HG03064 (cell line): ENCODE data around the gene NOTCH1.
A peak's percentile ranks its signal among the peaks of the same experiment; 100 is the strongest.

Experiments used
- ATAC-seq: cut with Tn5 transposase; IDR thresholded peaks from one replicate; pipeline ENCODE4 v1.9.1; 2021; ENCODE audit warnings: low read depth; ENCODE audit not compliant: unreplicated experiment

The NOTCH1 gene

GRCh38 chr9:136549010-136549980 lies 3.4 kb upstream of the NOTCH1 start:
- ATAC-seq, result no peak

DNA sequence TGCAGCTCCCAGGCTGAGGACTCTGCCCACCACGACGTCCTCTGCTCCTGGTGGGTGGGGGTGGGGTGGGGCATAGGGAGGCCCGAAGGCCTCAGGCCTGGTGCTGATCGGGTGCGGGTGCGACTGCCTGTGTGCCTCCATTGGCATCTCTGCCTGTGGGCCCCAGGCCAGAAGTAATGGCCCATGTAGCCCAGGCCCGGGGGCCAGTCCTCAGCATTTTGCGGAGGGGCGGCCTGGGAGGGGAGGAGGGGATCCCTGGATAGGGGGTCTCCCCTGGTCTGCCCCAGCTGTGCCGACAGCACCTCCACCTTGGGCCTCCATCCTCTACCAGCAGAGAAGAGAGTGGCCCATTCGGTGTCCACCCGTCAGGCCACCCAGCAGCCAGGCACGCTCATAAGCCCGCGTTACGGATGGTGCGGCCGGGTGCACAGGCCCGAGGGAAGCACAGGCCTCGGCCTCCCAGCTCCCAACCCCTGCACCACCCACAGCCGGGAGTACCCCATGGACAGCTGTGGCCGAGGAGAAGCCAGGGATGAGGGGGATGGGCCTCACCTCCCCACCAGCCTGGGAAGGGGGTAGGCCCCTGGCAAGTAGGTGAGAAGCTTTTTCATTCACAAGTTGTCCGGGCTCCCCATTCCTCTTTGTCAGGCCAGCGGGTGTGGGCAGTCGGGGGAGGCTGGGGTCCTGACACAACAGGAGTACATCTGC lies 1.8 kb upstream of the NOTCH1 start:
- ATAC-seq, result no peak

DNA sequence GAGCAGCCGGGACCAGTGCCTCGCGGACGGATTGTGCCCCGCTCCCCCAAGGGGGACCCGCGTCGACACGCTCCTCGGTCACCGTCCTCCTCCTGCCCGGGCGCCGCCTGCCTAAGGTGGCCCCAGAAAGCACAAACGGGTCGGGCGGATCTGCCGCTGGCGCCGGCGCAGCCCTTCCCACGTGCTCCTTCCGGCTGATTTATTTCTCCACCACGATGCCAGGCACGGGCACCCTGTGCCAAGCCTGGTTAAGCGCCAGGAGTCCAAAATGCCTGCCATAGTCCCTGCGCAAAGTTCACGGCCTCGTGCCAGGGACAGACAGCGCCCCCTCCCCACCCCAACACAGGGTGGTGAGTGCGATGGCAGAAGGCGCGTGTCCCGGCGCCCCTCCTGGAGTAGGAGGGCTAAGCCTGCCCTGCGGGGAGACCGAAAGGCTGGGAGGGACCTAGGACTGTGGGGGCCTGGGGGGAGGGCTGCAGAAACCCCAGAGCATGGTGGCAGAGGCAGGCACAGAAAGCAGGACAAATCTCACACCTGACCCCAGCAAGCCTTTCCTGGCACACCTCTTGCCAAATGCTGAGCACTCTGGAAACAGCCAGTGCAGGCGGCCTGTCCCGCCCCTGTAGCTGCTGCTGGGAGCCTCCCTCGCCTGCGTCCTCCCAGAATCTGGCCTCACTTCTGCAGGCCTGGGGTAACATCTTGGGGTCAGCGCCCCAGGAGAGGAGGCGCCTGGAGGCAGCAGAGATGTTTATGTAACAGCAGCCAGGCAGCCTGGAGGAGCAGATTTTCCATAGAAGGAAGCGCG lies 1.1 kb upstream of the NOTCH1 start:
- ATAC-seq, result no peak

DNA sequence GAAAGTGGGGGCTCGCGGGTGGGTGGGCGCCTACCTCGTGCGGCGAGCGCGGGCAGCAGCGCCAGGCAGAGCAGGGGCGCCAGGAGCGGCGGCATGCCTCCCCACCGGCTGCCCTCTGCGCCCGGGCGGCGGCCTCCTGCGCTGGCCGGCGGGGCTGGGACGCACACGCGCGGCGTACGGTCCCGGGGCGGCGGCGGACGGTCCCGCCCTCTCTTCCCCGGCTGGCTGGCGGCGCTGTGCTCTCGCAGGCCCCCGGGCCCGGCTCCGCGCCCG lies 220 bp downstream of the NOTCH1 start:
- peak; percentile 27 for ATAC-seq

DNA sequence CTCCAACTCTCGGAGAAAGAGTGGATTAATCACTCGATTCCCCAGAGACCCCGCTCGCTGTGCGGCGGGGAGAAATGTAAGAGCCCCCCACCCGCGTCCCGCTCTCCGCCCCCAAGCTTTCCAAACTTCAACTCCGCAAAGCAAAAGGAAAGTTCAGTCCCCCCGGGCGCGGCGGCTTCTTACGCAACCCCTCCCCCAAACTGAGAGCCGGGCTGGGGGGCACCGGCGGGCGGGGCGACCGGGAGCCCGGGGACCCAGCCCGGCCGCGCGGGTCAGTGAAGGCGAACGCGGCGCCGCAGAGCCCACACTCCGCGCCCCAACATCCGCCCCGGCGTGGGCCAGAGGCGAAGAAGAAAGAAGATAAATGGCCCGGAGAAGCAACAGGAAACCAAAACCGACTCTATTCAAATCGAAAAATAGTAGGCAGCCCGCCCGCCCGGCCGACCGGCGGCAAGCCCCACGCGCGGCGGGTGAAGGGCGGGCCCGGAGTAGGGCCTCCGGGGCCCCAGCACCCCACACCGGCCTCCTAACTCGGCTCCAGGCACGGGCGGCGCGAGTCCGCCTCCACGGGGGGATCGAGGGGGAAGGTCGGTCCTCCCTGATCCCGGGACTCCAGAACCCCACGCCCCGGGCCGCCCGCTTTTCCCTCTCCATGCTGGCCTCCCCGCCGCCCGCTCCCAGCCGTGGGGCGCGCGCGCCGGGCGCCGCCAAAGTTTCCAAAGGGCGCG lies 720 bp downstream of the NOTCH1 start:
- peak; percentile 6 for ATAC-seq

DNA sequence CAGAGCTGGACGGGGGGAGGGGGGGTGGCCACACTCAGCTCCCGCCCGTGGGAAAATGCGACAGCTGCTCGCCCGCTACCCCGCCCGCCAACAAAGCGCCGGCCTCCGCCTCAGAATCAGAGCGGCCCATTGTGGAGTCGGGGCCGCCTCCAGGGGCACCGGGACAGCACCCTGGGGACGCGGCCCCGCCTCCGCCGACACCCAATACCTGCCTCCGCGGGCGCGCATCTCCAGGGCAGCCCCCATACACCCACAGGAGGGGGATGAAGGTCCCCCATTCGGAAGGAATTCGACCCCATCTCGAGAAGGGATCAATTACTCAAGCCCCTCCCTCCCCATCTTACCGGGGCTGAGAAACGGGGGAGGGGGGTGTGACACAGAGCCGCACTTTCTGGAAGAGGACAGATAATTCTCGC lies 1.3 kb downstream of the NOTCH1 start:
- ATAC-seq, result no peak

GRCh38 chr9:136543830-136544547 lies 1.9 kb downstream of the NOTCH1 start:
- ATAC-seq, result no peak

GRCh38 chr9:136543280-136543679 lies 2.6 kb downstream of the NOTCH1 start:
- no peak for ATAC-seq

DNA sequence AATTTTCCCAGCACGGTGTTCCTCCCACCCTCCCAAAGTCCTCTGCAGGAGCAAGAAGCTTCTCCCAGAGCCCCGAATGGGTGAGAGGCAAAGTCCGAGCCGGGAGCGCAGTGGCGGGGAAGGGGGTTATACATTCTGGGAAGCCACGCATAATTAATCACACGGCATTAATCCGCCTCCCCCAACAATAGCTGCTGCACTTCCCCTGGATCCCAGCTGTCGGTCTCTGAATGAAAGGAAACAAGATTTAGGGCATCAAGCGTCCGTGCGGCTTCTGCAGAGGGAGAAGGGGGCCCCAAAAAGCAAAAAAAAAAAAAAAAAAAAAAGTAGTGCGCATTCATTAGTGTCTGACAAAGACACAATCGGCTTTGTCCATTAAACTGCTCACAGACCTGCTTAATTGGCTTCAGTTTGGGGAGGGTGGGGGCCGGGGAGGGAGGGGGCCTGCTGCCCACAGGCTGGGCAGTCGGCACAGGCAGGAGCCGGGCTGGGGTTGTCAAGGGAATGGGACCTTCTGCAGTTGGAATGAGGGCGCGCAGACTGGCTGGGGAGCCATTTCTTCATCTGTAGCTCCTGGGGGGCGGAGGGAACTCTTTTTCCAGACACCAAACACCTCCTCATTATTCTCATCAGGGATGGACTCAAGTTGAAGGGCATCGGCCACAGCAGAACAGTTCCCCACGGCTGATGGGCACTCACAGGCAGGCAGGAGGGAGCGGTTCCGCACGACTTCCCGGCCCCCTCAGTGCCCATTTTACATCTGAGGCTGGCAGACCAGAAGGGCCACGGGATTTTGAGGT lies 3.4 kb downstream of the NOTCH1 start:
- ATAC-seq, result no peak

- no peak for ATAC-seq
Observed at GRCh38 chr9:136541709-136542108, 4.1 kb downstream of the NOTCH1 start.

DNA sequence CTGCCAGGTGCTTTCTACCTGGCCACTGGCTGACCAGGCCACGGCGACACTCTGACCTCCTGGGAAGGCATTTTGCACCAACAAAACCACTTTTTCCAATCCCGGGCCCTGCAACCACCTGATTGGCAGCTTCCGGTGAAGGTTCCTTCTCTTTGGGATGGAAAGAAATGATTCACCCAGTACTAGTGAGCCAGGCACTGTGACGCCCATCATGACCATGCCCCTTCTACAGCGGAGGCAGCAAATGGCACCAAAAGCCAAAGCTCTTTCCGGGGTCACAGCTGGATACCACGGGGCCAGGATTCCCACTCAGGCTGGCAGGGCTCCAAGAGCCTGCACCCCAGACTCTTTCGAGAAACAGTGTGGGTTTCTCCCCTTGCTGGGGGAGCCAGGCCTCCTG lies 4.7 kb downstream of the NOTCH1 start:
- ATAC-seq, result no peak

DNA sequence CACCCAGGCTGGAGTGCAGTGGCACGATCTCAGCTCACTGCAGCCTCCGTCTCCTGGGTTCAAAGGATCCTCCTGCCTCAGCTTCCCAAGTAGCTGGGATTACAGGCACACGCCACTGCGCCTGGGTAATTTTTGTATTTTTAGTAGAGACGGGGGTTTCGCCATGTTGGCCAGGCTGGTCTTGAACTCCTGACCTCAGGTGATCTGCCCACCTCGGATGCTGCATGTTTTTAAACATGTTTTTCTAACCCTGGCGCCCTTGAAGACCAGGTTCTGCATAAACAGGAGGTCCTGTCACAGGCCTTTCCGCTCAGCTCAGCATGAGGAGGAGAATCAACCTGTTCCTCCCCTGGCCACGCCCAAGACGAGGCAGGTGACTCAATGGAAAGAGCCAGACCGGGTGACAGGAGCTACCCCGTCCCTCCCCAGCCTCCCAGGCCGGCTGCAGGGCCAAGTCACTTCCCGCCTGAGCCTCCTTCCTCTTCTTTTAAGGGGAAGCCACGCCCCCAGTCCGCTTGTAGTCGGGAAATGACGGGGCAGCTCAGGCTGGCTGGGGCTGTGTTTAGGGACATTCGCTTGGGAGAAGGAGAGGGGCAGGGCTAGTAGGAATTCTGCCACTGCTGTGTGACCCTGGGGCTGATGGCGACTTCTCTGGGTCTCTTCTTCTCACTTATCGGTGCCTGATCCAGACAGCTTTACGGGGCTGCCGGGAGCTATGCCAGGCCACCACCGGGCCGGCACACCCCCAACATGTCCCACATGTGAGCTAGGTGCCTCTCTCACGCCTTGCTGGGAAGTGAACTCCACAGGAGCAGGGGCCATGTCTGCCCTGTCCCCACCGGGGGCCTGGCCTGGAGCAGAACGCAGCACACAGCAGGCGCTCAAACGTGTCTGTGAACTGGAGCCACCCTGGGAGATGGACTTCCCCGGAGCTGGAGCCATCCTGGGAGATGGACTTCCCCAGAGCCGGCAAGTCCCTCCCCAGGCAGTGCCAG lies 6.1 kb downstream of the NOTCH1 start:
- ATAC-seq, result peak; percentile 46

DNA sequence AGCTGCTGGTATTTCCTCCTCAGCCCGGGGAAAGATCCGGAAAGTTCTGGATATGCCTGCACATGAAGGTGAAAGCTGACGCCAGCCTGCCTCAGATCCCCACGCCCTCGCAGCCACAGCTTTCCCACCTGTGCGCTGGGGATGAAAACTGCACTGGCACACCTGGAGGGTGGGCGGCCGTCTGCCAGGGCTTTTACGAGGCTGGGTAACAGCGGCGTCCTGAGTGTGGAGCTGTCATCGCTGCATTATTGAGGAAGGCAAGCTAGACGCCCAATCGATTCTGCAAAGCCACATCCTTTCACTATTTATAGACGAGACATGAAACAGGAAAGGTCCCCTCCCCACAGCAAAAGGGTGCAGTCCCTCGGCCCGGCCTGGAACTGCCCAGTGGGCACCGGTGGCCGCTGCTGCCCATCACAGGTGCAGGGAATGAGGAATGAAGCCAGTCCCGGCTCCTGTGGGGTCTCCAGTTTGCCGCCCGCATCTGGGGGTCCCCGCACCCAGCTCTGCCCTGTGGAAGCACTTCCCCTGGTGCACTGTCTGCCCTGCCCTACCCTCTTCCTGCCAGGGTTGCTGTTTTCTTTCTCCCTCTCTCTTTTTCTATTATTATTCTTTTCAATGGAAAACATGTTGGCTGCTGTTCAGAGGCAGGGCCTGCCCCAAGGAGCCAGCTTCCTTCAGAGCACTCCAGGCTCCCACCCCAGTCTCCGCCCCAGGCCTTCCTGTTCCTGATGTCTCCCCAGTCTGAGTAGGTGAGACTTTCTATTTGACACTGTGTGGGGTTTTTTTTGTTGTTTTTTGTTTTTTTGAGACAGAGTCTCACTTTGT lies 7.0 kb downstream of the NOTCH1 start:
- ATAC-seq, result no peak

DNA sequence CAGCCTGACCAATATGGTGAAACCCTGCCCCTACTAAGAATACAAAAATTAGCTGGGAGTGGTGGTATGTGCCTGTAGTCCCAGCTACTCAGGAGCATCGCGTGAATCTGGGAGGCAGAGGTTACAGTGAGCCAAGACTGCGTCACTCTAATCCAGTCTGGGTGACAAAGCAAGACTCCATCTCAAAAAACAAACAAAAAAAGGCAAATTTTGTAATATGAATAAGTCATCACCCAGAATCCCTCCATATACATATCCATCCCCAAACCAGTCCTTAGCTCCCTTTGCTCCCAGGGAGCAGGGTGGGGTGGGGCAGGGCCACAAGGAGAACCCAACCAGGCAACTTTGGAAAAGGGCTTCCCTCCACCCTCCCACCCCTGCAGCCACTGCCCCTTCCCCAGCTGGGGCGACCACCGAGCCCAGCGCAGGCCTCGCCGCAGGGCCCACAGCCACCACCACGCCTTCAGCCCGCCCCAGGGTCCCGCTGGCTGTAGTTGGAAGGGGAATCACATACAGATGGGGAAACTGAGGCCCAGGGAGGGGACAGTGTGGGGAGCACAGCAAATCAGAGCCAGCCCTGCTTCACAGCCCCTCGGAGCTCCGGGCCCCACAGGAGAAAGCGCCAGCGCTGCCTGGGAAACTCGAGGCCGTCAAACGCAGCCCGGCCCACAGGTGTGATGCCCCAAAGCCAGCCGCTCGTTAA lies 7.8 kb downstream of the NOTCH1 start:
- no peak for ATAC-seq

DNA sequence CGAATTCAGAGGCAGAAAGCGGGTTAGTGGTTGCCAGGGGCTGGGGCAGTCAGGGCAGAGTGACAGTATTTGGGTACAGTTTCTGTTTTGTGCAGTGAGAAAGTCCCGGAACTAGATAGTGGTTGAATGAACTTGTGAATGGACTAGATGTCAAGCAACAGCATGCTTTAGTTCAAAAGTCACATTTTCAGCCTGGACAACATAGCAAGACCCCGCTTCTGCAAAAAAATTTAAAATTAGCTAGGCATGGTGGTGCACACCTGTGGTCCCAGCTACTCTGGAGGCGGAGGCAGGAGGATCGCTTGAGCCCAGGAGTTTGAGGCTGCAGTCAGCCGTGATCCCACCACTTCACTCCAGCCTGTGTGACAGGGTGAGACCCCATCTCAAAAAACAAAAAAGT lies 8.4 kb downstream of the NOTCH1 start:
- ATAC-seq, result no peak

DNA sequence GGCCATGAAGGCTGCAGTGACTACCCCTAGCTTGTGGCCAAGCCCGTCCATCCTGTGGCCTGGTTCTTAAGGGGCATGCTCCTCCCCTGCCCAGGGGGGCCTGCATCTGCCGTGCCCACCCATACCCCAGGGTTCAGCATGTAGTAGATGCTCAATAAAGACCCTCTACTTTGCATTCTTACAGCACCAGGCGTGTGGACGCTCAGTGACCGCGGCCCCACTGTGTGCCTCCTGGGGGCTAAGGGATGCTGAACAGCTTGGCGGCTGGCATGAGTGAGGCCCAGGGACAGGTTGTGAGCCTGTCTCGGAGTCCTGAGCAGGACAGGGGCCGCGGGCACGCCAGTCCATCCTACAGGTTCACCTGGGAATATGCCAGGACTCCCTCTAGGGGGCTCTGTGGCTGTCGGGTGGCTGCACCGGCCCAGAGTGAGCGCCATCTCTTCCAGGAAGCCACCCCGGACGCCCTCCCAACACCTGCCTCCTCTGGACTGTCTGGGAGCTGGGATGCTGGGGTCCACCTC lies 9.1 kb downstream of the NOTCH1 start:
- ATAC-seq, result no peak
